Right lobe of liver (tissue), 4 donors: ENCODE measurements around the gene CCR1.
"Not testable (repeated sequence)": the region's sequence is repeated elsewhere in the genome, so short reads cannot be mapped to it uniquely, and the experiment has no call there.

Source experiments
- CTCF ChIP-seq, 4 donors: fragments of 200-600 bp in 3 of 4; fragments of 450-650 bp in 1 of 4; IDR thresholded peaks; one replicate each; pipeline versions ENCODE4 v1.5.1 to v1.8.0; 2016 to 2022; ENCODE audit warnings: antibody characterized with exemption in 4 of 4, mild to moderate bottlenecking in 2 of 4
- POLR2A ChIP-seq: fragments of 450-650 bp; IDR thresholded peaks from one replicate; pipeline ENCODE4 v1.6.1; 2017; ENCODE audit warnings: antibody characterized with exemption, mild to moderate bottlenecking
- donor health status: DM: no; HTN: no; CAD: no.
- donor health status: DM: no; HTN: no; CAD: no.
- donor health status: DM: no; HTN: yes; CAD: no.

- not testable (repeated sequence) for TF ChIP-seq POLR2A; CTCF (IDR thresholded peaks at IDR 0.05)
Measured at GRCh38 chr3:46207514-46207913, 599 bp downstream of the CCR1 start.
